HepG2 (cell line): Measurements from ENCODE around the gene HSD11B2. TPM values are rescaled to one million over a fixed set of nuclear protein-coding genes. Genes with fewer than 3 reads are reported as not detected.

ENCODE experiments used
- DMTF1 ChIP-seq: sonication (generic); formaldehyde crosslinking; IDR thresholded peaks from 2 replicates; pipeline ENCODE4 v1.4.0; 2020; ENCODE audit warnings: mild to moderate bottlenecking, missing genetic modification reagents
- DRAP1 ChIP-seq: IDR thresholded peaks from 2 replicates; pipeline ENCODE4 v1.6.1; 2016; ENCODE audit warnings: missing genetic modification reagents, missing compliant biosample characterization
- GABPA ChIP-seq, 2 experiments: IDR thresholded peaks; 2 replicates each; pipeline ENCODE4 v1.6.1; 2011 to 2016; ENCODE audit warnings: low read depth in 2 of 2, low read length in 1 of 2, missing biosample characterization in 1 of 2, missing genetic modification characterization in 1 of 2
- HNF4G ChIP-seq, 2 experiments: sonication (generic) in 1 of 2; formaldehyde crosslinking in 1 of 2; IDR thresholded peaks; 2 replicates each; pipeline versions ENCODE4 v1.4.0 to v1.6.1; 2011 to 2020; ENCODE audit warnings: borderline replicate concordance in 2 of 2, low read depth in 2 of 2, mild to moderate bottlenecking in 2 of 2, low read length in 1 of 2, missing genetic modification reagents in 1 of 2, moderate library complexity in 1 of 2
- KAT7 ChIP-seq: IDR thresholded peaks from 2 replicates; pipeline ENCODE4 v1.6.1; 2018; ENCODE audit warnings: borderline replicate concordance, missing compliant biosample characterization
- MEIS1 ChIP-seq: sonication (generic); formaldehyde crosslinking; IDR thresholded peaks from 2 replicates; pipeline ENCODE4 v1.9.0; 2021; ENCODE audit warnings: mild to moderate bottlenecking, missing genetic modification reagents, moderate library complexity, borderline replicate concordance
- NFYC ChIP-seq: IDR thresholded peaks from 2 replicates; pipeline ENCODE4 v1.6.1; 2016; ENCODE audit warnings: missing genetic modification reagents, missing compliant biosample characterization
- NR2F6 ChIP-seq, 2 experiments: IDR thresholded peaks; 2 replicates each; pipeline ENCODE4 v1.6.1; 2016; ENCODE audit warnings: antibody characterized with exemption in 1 of 2, mild to moderate bottlenecking in 1 of 2
- PCBP1 ChIP-seq: fragments of 200-400 bp; formaldehyde crosslinking; IDR thresholded peaks from 2 replicates; pipeline ENCODE4 v1.6.1; 2017; ENCODE audit warnings: mild to moderate bottlenecking, low read depth, low read length, borderline replicate concordance
- STAT5B ChIP-seq: sonication (generic); formaldehyde crosslinking; IDR thresholded peaks from 2 replicates; pipeline ENCODE4 v1.4.0; 2020; ENCODE audit warnings: missing genetic modification reagents
- YY1 ChIP-seq: IDR thresholded peaks from 2 replicates; pipeline ENCODE4 v1.6.1; 2011; ENCODE audit warnings: low read length, low read depth, moderate library complexity, mild to moderate bottlenecking; ENCODE audit not compliant: insufficient read depth, insufficient replicate concordance
- ZBTB2 ChIP-seq: sonication (generic); formaldehyde crosslinking; IDR thresholded peaks from 2 replicates; pipeline ENCODE4 v1.8.0; 2022; ENCODE audit warnings: low read depth, missing genetic modification reagents
- ZBTB20 ChIP-seq: sonication (generic); formaldehyde crosslinking; IDR thresholded peaks from 2 replicates; pipeline ENCODE4 v1.8.1; 2023; ENCODE audit warnings: missing genetic modification reagents, low read depth, mild to moderate bottlenecking, borderline replicate concordance
- ZNF383 ChIP-seq: sonication (generic); formaldehyde crosslinking; IDR thresholded peaks from 2 replicates; pipeline ENCODE4 v1.4.0; 2020; ENCODE audit warnings: missing genetic modification reagents, mild to moderate bottlenecking, borderline replicate concordance
- ZNF670 ChIP-seq: sonication (generic); formaldehyde crosslinking; IDR thresholded peaks from 2 replicates; pipeline ENCODE4 v1.8.0; 2022; ENCODE audit warnings: mild to moderate bottlenecking, missing genetic modification reagents, borderline replicate concordance
- ZNF703 ChIP-seq: sonication (generic); formaldehyde crosslinking; IDR thresholded peaks from 2 replicates; pipeline ENCODE4 v1.5.1; 2020; ENCODE audit warnings: missing genetic modification reagents, mild to moderate bottlenecking, moderate library complexity, borderline replicate concordance
- polyA plus RNA-seq, 8 experiments: library from polyadenylated mRNA; depleted of rRNA in 3 of 8; stranded (reverse) in 7 of 8; unstranded in 1 of 8; fragments of >200 nt; fragmentation: Illumina TruSeq in 4 of 8; extraction: Trizol in 4 of 8; gene quantifications; 2 replicates each; pipeline versions ENCODE4 v1.2.1 to v1.2.3, GENCODE V29; 2011 to 2016; ENCODE audit warnings: low read depth in 4 of 8, missing spikeins in 1 of 8, mixed read lengths in 1 of 8; ENCODE audit not compliant: insufficient read depth in 1 of 8
- total RNA-seq, 5 experiments: library from RNA; depleted of rRNA; stranded (reverse); fragments of >200 nt; fragmentation: Illumina TruSeq; extraction: Trizol; gene quantifications; 2 replicates each; pipeline ENCODE4 v1.2.3, GENCODE V29; 2016; ENCODE audit warnings: low read depth in 1 of 5
- TF ChIP-seq, protein P1 (sequence below): sonication (generic); formaldehyde crosslinking; IDR thresholded peaks from 2 replicates; pipeline ENCODE4 v1.8.0; 2023; ENCODE audit warnings: mild to moderate bottlenecking, missing genetic modification reagents
- TF ChIP-seq, protein P2 (sequence below): sonication (generic); formaldehyde crosslinking; IDR thresholded peaks from 2 replicates; pipeline ENCODE4 v1.8.1; 2023; ENCODE audit warnings: mild to moderate bottlenecking, missing genetic modification reagents
- TF ChIP-seq, protein P3 (sequence below): sonication (generic); formaldehyde crosslinking; IDR thresholded peaks from 2 replicates; pipeline ENCODE4 v1.8.1; 2023; ENCODE audit warnings: mild to moderate bottlenecking, missing genetic modification reagents, borderline replicate concordance

HSD11B2 gene
- total and polyA plus RNA-seq, 2 of the 13 experiments (the other 11 are each of a cell fraction or from before 2014, with no cell fraction given) = 8.9 to 13.6 TPM

DNA sequence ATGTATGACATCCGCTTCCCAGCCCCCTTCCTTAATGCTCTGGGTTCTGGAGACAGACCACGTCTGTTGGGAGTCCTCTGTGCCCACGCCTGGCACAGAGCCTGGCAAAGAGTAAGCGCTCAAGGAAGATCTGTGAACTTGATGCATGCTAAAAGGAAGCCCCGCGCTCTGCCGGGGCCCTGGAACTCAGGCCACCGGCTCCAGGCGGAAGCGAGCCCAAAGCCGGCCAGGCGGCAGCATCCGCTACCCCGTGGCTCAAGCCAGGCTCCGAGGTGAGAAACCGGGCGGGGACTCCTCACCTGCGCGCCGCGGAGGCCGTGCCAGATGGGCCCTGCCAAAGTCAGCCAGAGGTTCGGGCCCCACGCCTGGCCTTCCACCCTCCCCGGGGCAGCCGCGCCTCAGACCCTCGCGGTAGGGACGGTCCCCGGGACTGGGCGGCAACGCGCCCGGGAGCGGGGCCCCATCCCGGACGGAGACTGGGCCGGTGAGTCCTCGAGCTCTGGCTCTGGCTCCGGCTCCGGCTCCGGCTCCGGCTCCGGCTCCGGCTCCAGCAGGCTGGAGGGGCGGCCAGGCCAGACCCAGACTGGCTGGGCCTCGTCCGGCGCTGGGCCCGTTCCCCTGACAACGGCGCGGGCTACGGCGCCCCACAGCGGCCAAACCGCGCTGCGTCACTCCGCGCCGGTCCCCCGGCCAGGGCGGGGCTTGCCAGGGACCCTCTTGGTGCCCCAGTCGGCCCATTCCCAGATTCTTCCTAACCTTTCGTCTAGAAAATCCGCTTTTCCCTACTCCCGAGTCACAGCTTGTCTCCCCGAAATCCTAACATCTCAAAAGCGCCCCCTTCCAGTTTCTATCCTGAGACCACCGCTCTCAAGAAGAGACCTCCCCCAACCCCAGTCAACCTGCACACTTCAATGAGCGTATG is 14.8 kb upstream of the HSD11B2 start, which contains the start of gene ZDHHC1 (continued):
- TF ChIP-seq KAT7 (CRISPR knock-in tag) = no peak
- TF ChIP-seq ZNF670 (CRISPR knock-in tag) = peak; percentile 76; the same call in 1 of the 2 replicates
- no peak for TF ChIP-seq DMTF1 (CRISPR knock-in tag)
- TF ChIP-seq, protein P1, sequence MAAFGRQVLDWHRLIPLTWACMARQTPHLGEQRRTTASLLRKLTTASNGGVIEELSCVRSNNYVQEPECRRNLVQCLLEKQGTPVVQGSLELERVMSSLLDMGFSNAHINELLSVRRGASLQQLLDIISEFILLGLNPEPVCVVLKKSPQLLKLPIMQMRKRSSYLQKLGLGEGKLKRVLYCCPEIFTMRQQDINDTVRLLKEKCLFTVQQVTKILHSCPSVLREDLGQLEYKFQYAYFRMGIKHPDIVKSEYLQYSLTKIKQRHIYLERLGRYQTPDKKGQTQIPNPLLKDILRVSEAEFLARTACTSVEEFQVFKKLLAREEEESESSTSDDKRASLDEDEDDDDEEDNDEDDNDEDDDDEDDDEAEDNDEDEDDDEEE = peak; percentile 71; the same call in 1 of the 2 replicates
- TF ChIP-seq STAT5B (CRISPR knock-in tag) = no peak
- TF ChIP-seq ZBTB2 = no peak
- TF ChIP-seq YY1 = peak; percentile 67
- TF ChIP-seq MEIS1 (CRISPR knock-in tag) = no peak
- TF ChIP-seq HNF4G (IDR thresholded peaks at IDR 0.05; ENCODE audit: borderline replicate concordance, low read depth, low read length) = no peak
- TF ChIP-seq HNF4G (CRISPR knock-in tag; IDR thresholded peaks at IDR 0.05; ENCODE audit: borderline replicate concordance, low read depth) = peak; percentile 73; the same call in 1 of the 2 replicates
- TF ChIP-seq, protein P2, sequence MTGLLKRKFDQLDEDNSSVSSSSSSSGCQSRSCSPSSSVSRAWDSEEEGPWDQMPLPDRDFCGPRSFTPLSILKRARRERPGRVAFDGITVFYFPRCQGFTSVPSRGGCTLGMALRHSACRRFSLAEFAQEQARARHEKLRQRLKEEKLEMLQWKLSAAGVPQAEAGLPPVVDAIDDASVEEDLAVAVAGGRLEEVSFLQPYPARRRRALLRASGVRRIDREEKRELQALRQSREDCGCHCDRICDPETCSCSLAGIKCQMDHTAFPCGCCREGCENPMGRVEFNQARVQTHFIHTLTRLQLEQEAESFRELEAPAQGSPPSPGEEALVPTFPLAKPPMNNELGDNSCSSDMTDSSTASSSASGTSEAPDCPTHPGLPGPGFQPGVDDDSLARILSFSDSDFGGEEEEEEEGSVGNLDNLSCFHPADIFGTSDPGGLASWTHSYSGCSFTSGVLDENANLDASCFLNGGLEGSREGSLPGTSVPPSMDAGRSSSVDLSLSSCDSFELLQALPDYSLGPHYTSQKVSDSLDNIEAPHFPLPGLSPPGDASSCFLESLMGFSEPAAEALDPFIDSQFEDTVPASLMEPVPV (CRISPR knock-in tag) = peak; percentile 93
- TF ChIP-seq ZNF383 (CRISPR knock-in tag) = no peak
- no peak for TF ChIP-seq PCBP1
- TF ChIP-seq GABPA (IDR thresholded peaks at IDR 0.05; ENCODE audit: low read depth, low read length) = no peak
- TF ChIP-seq GABPA (CRISPR knock-in tag; IDR thresholded peaks at IDR 0.05; ENCODE audit: low read depth) = no peak
- no peak for TF ChIP-seq ZNF703 (CRISPR knock-in tag)
- TF ChIP-seq, protein P3, sequence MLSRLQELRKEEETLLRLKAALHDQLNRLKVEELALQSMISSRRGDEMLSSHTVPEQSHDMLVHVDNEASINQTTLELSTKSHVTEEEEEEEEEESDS (CRISPR knock-in tag) = no peak
- no peak for TF ChIP-seq ZBTB20
- no peak for TF ChIP-seq DRAP1 (CRISPR knock-in tag)
- no peak for TF ChIP-seq NR2F6 (IDR thresholded peaks at IDR 0.05)
- TF ChIP-seq NR2F6 (CRISPR knock-in tag; IDR thresholded peaks at IDR 0.05) = no peak
- TF ChIP-seq NFYC (CRISPR knock-in tag) = no peak
